ENCODE measurements around the gene KCNK2. TPM values are rescaled to one million over a fixed set of nuclear protein-coding genes. Genes with fewer than 3 reads are reported as not detected.

KCNK2 gene
- total RNA-seq, 2 experiments from 2014 or later: not detected

GRCh38 chr1:215071078-215071477 is 11.5 kb upstream of the KCNK2 start:
- peaks cover 0 to 3% of the 10 kb centered on the region in 2 experiments for H3K9me3 ChIP-seq (ENCODE audit: control insufficient read depth in 1 of 2, insufficient read depth in 1 of 2, low read length in 2 of 2)
- ChIA-PET CTCF (no interaction called here), POLR2A (interaction anchor here (0.7 kb wide), 1 partner anchor 30 kb away, joined by 3 read pairs; no protein-coding TSS in a partner anchor)
- no peaks in the 10 kb centered on the region for H3K36me3 Mint-ChIP-seq (ENCODE audit: low read depth)
- no peak overlapping the region for H3K4me3 ChIP-seq (ENCODE audit: low read length)
- H3K9me3 Mint-ChIP-seq: peaks cover 2% of the 10 kb centered on the region
- H3K36me3 ChIP-seq (ENCODE audit: insufficient read depth, low read length): no peaks in the 10 kb centered on the region
- no peak overlapping the region for H3K4me3 Mint-ChIP-seq
- H3K4me1 Mint-ChIP-seq (ENCODE audit: low read depth): no peaks in the 10 kb centered on the region
- intact Hi-C loops (cut with DNase I, micrococcal nuclease): loop anchor here in 1 of 2 experiments (10.0 kb wide), 1 partner anchor 446 kb away; no protein-coding TSS in a partner anchor
- TF ChIP-seq, protein P1, sequence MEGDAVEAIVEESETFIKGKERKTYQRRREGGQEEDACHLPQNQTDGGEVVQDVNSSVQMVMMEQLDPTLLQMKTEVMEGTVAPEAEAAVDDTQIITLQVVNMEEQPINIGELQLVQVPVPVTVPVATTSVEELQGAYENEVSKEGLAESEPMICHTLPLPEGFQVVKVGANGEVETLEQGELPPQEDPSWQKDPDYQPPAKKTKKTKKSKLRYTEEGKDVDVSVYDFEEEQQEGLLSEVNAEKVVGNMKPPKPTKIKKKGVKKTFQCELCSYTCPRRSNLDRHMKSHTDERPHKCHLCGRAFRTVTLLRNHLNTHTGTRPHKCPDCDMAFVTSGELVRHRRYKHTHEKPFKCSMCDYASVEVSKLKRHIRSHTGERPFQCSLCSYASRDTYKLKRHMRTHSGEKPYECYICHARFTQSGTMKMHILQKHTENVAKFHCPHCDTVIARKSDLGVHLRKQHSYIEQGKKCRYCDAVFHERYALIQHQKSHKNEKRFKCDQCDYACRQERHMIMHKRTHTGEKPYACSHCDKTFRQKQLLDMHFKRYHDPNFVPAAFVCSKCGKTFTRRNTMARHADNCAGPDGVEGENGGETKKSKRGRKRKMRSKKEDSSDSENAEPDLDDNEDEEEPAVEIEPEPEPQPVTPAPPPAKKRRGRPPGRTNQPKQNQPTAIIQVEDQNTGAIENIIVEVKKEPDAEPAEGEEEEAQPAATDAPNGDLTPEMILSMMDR (IDR thresholded peaks at IDR 0.05): no peak
- H3K27me3 Mint-ChIP-seq: peaks cover 9% of the 10 kb centered on the region
- H3K27me3 ChIP-seq (ENCODE audit: control insufficient read depth in 1 of 2, insufficient read depth in 2 of 2, low read length in 2 of 2): no peaks in the 10 kb centered on the region
- H3K27ac ChIP-seq (ENCODE audit: low read depth in 1 of 2, low read length in 2 of 2): no peak overlapping the region
- no peak overlapping the region for H3K27ac Mint-ChIP-seq
- ATAC-seq (ENCODE audit: poor library complexity) (no peak), DNase-seq (no peak)
- no peaks in the 10 kb centered on the region for H3K4me1 ChIP-seq (ENCODE audit: insufficient read depth, low read length)

- TF ChIP-seq, protein P1 (IDR thresholded peaks at IDR 0.05): no peak
- H3K27ac Mint-ChIP-seq: no peak overlapping the region
- H3K4me1 Mint-ChIP-seq (ENCODE audit: low read depth): no peaks in the 10 kb centered on the region
- H3K9me3 Mint-ChIP-seq: no peaks in the 10 kb centered on the region
- peak in 1 of 14 experiments; percentile 4 for DNase-seq
- H3K36me3 Mint-ChIP-seq (ENCODE audit: low read depth): no peaks in the 10 kb centered on the region
- no peaks in the 10 kb centered on the region for H3K9me3 ChIP-seq (ENCODE audit: control insufficient read depth in 1 of 2, insufficient read depth in 1 of 2, low read length in 2 of 2)
- H3K4me3 Mint-ChIP-seq: no peak overlapping the region
- H3K4me1 ChIP-seq (ENCODE audit: insufficient read depth, low read length): no peaks in the 10 kb centered on the region
- ChIA-PET POLR2A (no interaction called here), CTCF (no interaction called here)
- peaks cover 32% of the 10 kb centered on the region for H3K27me3 Mint-ChIP-seq
- no peaks in the 10 kb centered on the region for H3K36me3 ChIP-seq (ENCODE audit: insufficient read depth, low read length)
- H3K27me3 ChIP-seq (ENCODE audit: control insufficient read depth in 1 of 2, insufficient read depth in 2 of 2, low read length in 2 of 2): peaks cover 4 to 15% of the 10 kb centered on the region in 2 experiments
- H3K27ac ChIP-seq (ENCODE audit: low read depth in 1 of 2, low read length in 2 of 2): no peak overlapping the region
- intact Hi-C loops (cut with DNase I, micrococcal nuclease): loop anchor here (5.0 to 10.0 kb wide), 2 partner anchors 449 to 452 kb away; no protein-coding TSS in a partner anchor
- no peak overlapping the region for H3K4me3 ChIP-seq (ENCODE audit: low read length)
- ATAC-seq (ENCODE audit: poor library complexity): no peak
Observed at GRCh38 chr1:215076322-215076721, 6.2 kb upstream of the KCNK2 start.

GRCh38 chr1:215079456-215079855 is 3.1 kb upstream of the KCNK2 start:
- H3K4me1 Mint-ChIP-seq (ENCODE audit: low read depth): peaks cover 10% of the 10 kb centered on the region

More at GRCh38 chr1:215079456-215079855, 3.1 kb upstream of the KCNK2 start:
- ATAC-seq (ENCODE audit: poor library complexity) (no peak), DNase-seq (no peak)
- Histone ChIP-seq H3K27ac (ENCODE audit: low read depth in 1 of 2, low read length in 2 of 2) (no peak overlapping the region), H3K36me3 (ENCODE audit: insufficient read depth, low read length) (no peaks in the 10 kb centered on the region), H3K27me3 (ENCODE audit: control insufficient read depth in 1 of 2, insufficient read depth in 2 of 2, low read length in 2 of 2) (peaks cover 24 to 41% of the 10 kb centered on the region in 2 experiments), H3K4me3 (ENCODE audit: low read length) (no peak overlapping the region), H3K9me3 (ENCODE audit: control insufficient read depth in 1 of 2, insufficient read depth in 1 of 2, low read length in 2 of 2) (peaks cover 0 to 11% of the 10 kb centered on the region in 2 experiments), H3K4me1 (ENCODE audit: insufficient read depth, low read length) (no peaks in the 10 kb centered on the region)
- ChIA-PET CTCF (no interaction called here), POLR2A (no interaction called here)
- Mint-ChIP-seq H3K27ac (no peak overlapping the region), H3K27me3 (peaks cover 52% of the 10 kb centered on the region), H3K36me3 (ENCODE audit: low read depth) (no peaks in the 10 kb centered on the region), H3K4me3 (no peak overlapping the region), H3K9me3 (no peaks in the 10 kb centered on the region)
- TF ChIP-seq, protein P1 (IDR thresholded peaks at IDR 0.05): no peak
- intact Hi-C loops (cut with DNase I, micrococcal nuclease): loop anchor here (5.0 to 10.0 kb wide), 2 partner anchors 452 to 455 kb away; no protein-coding TSS in a partner anchor
